ENCODE data around the gene EIF2S3.

Gene EIF2S3

DNA sequence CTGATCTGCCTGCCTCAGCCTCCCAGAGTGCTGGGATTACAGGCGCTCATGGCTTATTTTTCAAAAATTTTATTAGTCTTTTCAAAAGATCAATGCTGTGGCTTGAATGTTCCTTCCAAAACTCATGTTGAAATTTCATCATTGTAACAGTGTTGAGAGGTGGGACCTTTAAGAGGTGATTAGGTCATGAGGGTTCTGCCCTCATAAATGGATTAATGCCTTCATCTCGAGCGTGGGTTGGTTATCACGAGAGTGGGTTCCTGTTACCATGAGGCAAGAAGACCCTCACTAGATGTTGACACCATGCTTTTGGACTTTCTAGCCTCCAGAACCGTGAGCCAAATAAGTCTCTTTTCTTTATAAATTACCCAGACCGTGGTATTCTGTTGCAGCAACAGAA lies 30.3 kb downstream of the EIF2S3 start:
- DNase-seq (ENCODE audit: low read depth), result no peak
- TF ChIP-seq, protein P1, sequence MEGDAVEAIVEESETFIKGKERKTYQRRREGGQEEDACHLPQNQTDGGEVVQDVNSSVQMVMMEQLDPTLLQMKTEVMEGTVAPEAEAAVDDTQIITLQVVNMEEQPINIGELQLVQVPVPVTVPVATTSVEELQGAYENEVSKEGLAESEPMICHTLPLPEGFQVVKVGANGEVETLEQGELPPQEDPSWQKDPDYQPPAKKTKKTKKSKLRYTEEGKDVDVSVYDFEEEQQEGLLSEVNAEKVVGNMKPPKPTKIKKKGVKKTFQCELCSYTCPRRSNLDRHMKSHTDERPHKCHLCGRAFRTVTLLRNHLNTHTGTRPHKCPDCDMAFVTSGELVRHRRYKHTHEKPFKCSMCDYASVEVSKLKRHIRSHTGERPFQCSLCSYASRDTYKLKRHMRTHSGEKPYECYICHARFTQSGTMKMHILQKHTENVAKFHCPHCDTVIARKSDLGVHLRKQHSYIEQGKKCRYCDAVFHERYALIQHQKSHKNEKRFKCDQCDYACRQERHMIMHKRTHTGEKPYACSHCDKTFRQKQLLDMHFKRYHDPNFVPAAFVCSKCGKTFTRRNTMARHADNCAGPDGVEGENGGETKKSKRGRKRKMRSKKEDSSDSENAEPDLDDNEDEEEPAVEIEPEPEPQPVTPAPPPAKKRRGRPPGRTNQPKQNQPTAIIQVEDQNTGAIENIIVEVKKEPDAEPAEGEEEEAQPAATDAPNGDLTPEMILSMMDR (conservative IDR thresholded peaks at IDR 0.05; ENCODE audit: low read depth, low read length), result no peak
- H3K4me3 ChIP-seq (ENCODE audit: low read depth, low read length), result no peak overlapping the region

DNA sequence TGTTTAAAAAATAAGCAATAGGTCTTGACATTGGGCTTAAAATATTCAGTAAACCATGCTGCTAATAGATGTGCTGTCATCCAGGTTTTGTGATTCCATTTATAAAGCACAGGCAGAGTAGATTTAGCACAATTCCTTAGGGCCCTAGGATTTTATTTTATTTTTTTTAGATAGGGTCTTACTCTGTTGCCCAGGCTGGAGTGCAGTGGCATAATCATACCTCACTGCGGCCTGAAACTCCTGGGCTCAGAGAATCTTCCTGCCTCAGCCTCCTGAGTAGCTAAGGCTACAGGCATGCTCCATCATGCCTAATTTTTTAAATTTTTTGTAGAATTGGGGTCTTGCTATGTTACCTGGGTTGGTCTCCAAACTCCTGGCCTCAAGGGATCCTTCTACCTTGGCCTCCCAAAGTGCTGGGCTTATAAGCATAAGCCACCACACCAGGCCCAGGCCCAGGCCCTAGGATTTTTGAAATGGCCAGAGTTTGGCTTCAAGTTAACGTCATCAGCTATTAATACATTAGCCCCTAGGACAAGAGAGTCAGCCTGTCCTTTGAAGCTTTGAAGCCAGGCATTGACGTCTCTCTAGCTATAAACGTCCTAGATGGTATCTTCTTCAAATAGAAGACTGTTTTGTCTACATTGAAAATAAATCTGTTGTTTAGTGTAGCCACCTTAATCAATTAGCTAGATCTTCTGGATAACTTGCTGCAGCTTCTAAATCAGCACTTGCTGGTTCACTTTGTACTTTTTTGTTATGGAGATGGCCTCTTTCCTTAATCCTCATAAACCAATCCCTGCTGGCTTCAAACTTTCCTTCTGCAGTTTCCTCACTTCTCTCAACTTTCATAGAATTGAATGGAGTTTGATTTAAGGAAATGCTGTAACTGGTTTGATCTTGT lies 35.8 kb downstream of the EIF2S3 start:
- DNase-seq (ENCODE audit: low read depth), result no peak

DNA sequence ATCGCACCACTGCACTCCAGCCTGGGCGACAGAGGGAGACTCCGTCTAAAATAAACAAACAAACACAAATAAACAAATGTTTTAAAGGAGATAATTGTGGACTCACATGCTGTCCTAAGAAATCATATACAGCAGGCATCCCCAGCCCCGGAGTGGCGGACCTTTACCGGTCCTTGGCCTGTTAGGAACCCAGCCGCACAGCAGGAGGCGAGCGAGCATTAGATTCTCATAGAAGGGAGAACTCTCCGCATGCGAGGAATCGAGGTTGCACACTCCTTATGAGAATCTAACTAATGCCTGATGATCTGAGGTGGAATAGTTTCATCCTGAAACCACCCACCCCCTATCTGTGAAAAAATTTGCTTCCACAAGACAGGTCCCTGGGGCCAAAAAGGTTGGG lies 39.0 kb downstream of the EIF2S3 start:
- TF ChIP-seq, protein P1 (conservative IDR thresholded peaks at IDR 0.05; ENCODE audit: low read depth, low read length), result no peak
- no peak overlapping the region for H3K4me3 ChIP-seq (ENCODE audit: low read depth, low read length)
- no peak for DNase-seq (ENCODE audit: low read depth)

More for the DNA sequence above, 35.8 kb downstream of the EIF2S3 start:
- TF ChIP-seq, protein P1 (conservative IDR thresholded peaks at IDR 0.05; ENCODE audit: low read depth, low read length), result no peak
- no peak overlapping the region for H3K4me3 ChIP-seq (ENCODE audit: low read depth, low read length)

DNA sequence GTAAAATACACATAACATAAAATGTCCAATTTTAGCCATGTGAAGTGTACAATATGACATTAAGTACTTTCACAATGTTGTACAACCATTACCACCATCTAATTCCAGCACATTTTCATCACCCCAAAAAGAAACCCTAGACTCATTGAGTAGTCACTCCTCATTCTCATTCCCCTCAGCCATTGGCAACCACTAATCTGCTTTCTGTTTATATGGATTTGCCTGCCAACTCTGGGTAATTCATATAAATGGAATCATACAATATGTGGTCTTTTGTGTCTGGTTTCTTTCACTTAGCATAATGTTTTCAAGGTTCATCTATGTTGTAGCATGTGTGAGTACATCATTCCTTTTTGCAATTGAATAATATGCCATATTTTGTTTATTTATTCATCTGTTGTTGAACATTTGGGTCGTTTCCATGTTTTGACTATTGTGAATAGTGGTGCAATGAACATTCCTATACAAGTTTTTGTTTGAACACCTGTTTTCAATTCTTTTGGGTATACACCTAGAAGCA lies 43.0 kb downstream of the EIF2S3 start:
- TF ChIP-seq, protein P1 (conservative IDR thresholded peaks at IDR 0.05; ENCODE audit: low read depth, low read length), result no peak
- DNase-seq (ENCODE audit: low read depth), result no peak
- H3K4me3 ChIP-seq (ENCODE audit: low read depth, low read length), result no peak overlapping the region

DNA sequence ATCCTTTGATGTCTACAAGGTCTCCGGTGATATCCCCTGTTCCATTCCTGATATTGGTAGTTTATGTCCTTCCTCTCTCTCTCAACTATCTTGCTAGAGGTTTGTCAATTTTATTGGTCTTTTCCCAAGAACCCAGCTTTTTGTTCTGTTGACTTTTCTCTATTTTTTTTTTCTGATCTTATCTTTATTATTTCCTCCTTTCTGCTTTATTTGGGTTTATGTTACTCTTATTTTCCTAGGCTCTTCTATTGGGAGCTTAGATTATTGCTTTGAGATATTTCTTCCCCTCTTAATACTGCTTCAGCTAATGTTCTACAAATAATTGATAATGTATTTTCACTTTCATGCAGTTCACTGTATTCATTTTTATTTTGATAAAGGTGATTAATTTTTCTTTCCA lies 44.2 kb downstream of the EIF2S3 start:
- H3K4me3 ChIP-seq (ENCODE audit: low read depth, low read length), result no peak overlapping the region
- no peak for DNase-seq (ENCODE audit: low read depth)
- TF ChIP-seq, protein P1 (conservative IDR thresholded peaks at IDR 0.05; ENCODE audit: low read depth, low read length), result no peak

DNA sequence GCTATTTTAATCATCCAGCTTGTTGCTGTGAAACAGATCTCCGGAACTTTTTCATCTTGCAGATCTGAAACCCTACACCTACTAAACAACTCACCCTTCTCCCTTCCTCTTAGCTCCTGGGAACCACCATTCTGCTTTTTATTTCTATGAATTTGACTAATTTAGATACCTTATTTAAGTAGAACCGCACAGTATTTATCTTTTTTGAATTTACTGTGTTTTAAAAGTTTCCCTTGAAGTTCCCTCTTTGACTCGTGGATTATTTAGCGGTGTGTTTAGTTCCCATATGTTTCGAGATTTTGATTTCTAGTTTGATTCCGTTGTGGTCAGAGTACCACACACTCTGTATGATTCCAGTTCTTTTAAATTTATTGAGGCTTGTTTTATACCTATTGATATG lies 44.6 kb downstream of the EIF2S3 start:
- peak; percentile 14 for DNase-seq (ENCODE audit: low read depth)

More for the DNA sequence above, 44.6 kb downstream of the EIF2S3 start:
- no peak overlapping the region for H3K4me3 ChIP-seq (ENCODE audit: low read depth, low read length)
- TF ChIP-seq, protein P1 (conservative IDR thresholded peaks at IDR 0.05; ENCODE audit: low read depth, low read length), result no peak
